Hepatic stellate cell (primary cell): Measurements from ENCODE around the gene GPATCH2.
A peak's percentile ranks its signal among the peaks of the same experiment; 100 is the strongest.
"Not testable (repeated sequence)": the region's sequence is repeated elsewhere in the genome, so short reads cannot be mapped to it uniquely, and the experiment has no call there.

Source experiments
- DNase-seq: peaks from one replicate; pipeline ENCODE4 v3.0.0; 2011; ENCODE audit warnings: low spot score

Gene GPATCH2

DNA sequence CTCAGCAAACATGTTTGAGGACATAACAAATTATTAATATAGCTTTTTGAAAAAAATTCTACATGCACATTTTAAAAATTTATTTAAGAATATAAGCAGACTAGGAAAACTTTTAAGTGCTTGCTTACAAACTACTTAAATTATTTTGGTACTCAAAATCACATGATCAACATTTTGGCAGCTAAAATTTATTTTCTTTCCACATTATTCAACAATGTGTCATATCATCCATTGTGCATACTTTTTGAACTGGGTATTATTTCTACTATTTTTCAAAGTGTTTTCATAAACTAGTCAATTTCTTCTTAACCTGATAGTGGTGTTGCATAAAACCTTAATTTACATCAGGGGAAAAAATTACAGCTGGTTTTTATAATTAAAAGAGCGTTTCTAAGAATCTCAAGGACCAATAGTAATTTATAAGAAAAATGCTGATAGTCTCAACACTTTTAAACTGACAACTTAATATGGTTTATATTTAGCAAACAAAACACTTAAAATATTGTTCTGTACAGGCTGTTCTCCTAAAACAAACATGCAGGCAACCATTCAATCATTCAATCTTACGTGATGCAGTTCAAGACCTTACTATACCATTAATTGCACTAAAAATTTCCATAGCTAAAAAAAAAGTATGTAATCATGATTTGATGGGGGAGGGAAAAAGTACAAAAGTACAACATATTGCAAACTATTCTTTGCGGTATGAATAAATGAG is 105.0 kb downstream of the GPATCH2 start:
- no peak for DNase-seq

DNA sequence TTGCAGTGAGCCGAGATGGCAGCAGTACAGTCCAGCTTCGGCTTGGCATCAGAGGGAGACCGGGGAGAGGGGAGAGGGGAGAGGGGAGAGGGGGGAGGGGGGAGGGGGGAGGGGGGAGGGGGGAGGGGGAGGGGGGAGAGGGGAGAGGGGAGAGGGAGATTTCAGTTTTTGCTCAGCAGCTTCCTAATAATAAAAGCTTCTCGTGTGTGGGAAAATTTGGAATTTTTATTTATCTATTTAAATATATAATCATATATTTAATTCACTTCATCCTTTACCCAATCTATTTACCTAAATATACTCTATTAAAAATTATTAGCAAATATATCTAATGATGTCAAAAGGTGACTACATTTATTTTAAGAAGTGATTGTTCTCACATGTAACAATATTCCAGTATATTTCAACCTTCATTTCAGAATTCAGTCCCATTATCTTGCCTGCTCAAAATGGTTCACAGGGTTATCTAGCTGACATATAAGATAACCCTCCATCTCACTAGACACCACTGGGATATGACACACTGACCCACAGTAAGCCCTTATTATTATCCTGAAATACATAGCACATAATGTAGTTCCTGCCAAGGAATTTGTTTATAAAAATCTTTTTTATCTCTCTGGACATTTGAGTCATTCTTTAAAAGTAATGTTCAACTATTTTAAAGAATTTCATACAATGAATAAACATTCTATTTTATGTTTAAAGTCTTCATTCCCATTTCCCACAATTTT is 105.9 kb downstream of the GPATCH2 start:
- DNase-seq, result peak; percentile 9

DNA sequence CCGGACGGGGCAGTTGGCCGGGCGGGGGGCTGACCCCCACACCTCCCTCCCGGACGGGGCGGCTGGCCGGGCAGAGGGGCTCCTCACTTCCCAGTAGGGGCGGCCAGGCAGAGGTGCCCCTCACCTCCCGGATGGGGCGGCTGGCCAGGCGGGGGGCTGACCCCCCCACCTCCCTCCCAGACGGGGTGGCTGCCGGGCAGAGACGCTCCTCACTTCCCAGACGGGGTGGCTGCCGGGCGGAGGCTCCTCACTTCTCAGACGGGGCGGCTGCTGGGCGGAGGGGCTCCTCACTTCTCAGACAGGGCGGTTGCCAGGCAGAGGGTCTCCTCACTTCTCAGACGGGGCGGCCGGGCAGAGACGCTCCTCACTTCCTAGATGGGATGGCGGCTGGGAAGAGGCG is 107.0 kb downstream of the GPATCH2 start:
- DNase-seq, result not testable (repeated sequence)

DNA sequence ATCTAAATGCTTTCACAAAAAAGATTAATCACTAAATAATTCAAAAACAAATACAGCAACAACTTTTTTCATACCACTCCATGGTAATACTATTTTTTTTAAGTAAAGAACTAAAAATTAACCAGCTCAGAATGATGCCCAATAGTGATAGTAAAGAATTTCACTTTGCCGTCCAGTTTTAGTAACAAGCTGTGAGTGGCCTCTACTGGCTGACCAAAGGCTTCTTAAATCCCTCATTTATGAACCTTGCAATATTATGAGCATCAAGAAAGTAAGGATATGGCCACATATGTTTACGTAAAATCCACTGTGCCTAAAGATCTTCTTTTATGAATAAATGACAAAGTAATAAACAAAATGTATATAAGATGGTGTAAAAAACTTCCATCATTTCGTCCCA is 108.6 kb downstream of the GPATCH2 start:
- DNase-seq, result no peak

DNA sequence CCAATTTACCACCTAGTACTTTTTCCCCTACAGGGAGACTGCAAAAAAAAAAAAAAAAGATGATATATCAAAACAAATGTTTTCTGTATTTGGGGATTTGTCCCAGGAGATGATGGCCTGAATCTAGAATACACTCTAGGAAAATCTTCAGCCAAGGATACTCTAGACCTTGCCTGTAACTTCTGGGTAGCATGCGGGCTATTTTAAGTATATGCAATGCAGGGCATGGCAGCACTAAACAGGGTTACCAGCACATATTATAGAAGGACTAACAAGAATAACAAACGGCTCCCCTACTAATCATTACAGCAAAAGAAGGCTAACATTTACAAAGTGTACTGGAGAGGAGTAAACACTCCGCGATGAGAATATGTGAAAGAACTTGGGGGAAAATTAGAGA is 109.6 kb downstream of the GPATCH2 start:
- no peak for DNase-seq

DNA sequence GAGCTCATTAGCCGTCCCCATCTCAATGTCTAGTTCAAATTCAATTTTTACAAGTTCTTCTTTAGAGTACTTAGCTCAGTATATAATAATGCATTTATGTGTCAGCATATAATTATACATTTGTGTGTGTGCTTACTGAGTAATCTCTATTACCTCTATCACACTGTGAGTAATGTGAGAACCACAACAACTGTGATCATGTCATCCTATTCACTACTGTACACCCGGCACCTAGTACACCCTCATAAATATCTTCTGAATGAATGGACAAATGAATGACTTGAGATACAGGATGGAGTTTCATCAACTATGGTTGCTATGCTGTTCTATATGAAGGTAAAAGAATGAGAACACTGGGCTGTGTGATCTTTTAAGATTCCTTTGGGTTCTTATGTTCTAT is 124.0 kb downstream of the GPATCH2 start:
- no peak for DNase-seq

DNA sequence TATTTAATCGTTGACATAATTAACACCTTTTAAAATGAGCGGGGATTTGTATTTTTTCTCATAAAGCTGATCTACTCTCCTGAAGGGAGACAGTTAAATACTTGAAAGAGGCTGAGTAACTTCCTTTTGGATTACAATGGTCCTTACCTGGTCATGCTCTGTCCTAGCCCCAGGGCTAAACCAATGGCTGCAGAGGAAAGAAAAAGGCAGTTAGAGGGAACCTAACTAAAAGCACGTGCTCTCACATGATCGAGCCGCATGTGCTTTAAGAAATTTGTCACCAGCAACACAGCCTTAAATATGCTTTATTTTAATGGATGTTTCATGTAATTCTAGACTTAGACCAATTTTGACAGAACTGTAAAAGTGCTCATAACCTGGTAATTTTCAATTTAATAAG is 132.7 kb downstream of the GPATCH2 start:
- DNase-seq, result no peak

DNA sequence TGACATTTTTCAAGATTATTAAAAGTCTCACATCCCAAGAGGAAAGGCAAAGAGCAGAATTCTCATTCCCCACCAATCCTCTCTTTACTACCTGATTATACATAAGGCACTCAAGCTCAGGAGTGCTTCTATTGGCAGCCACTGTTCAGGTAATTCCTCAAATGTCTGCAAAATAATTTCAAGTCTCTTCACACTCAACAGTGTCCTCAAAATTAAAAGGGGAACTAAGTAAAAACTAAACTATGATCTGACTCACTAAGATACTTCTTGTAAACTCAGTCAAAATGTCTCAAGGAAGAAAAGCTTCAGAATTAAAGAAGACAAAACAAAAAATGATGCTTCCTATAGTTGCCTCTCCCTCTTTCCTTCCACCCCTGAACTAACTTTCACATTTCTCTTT is 135.6 kb downstream of the GPATCH2 start:
- no peak for DNase-seq

DNA sequence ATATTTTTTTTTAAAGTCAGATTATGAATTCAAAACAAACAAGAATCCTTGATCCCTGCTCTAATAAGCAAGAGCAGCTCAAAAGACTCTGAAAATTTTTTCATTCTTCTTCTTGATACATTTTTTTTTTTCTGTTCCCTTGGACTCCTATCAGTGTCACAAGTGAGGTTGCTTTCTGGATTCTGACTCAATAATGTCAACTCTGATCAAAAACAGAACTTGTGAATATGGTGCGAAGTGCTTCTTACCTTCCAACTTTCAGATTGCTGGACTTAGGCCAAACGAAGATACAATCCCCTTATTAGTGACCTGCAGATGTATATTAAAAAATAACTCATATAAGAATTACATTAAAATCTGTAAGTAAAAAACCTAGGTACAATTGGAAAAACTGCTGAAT is 136.1 kb downstream of the GPATCH2 start:
- DNase-seq, result no peak

DNA sequence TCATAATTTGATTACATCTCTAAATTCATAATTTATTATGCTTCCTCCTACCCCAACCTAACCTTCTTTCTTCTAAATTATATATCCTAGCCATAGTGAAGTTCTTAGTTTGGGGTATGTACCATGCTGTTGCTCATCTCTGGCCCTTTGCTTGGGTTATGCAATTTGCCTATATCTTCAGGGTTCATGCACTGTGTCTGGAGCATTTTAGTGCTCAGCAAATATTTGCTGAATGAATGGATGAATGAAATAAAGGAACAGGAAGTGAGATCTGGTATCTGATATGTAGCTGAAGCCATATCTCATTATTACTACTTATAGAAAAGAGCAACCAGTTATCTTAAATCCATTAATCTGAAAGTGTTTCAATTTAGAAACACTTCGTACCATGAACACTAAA is 137.6 kb downstream of the GPATCH2 start:
- DNase-seq, result no peak

DNA sequence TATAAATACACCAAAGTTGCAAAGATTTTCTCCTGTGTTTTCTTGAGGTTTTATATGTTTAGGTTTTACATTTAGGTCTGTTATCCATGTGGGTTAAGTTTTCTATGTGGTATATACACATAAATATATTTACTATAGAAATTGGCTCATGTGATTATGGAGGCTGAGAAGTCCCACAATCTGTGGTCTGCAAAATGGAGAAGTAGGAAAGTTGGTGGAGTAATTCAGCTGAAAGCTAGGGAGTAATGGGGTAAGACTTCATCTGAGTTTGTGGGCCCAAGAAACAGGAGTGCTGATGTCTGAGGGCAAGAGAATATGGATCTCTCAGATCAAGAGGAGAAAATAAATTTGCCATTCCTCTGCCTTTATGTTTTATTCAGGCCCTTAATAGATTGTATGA is 146.0 kb downstream of the GPATCH2 start:
- no peak for DNase-seq

DNA sequence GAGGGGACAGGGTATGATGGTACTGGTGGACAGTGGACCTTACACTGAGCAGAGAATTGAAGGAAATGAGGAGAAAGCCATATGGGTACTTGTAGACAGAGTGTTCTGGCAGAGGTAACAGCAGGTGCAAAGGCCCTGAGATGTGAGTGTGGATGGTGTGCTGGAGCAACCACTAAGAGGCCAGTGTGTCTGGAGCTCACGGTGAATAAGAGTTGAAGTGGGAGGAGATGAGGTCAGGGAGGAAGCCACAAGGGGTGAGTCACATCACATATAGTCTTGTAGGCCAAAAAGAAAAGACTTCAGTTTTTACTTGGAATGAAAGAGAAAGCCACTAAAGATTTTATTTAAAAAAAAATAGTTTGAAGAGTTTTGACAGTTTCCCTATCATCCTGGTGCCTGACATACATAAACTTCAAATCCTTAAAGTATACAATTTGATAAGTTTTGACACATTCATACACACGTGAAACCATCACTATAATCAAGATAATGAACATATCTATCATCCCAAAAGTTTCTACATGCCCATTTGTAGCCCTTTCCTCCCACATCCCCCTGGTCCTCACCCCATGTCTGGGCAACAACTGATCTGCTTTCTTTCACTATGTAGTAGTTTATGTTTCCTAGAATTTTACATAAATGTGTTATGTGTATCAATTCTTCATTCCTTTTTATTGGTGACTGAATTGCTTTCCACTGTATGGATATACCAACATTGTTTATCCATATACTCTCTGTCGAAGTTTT is 148.4 kb downstream of the GPATCH2 start:
- peak; percentile 31 for DNase-seq

DNA sequence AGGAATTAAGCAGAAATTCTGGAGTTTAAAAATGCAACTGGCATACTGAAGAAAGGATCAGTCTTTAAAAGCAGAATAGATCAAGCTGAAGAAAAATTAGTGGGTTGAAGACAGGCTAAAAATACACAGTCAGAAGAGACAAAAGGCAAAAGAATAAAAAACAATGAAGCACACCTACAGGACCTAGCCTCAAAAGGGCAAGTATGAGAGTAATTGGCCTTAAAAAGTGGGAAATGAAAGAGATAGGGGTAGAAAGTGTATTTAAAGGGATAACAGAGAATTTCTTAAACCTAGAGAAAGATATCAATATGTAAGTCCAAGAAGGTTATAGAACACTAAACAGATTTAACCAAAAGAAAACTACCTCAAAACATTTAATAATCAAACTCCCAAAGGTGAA is 152.4 kb downstream of the GPATCH2 start:
- DNase-seq, result no peak

DNA sequence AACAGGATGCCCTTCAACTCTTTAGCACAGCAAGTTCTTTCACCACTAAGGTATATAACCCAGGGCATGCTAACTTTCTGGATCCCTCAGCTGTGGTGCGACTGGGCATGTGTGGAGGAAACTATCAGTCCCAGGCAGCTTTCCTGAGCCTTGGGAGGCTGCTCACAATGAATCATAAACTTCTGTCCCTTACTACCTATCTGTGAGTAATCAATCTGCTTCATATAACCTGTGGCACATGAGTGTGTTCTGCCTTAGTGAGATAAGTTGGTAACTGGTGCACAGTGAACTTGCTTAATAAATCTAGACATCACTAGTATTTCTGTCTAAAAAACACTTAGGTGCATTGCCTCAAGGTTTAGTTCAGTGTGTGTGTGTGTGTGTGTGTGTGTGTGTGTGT is 158.0 kb downstream of the GPATCH2 start:
- no peak for DNase-seq

DNA sequence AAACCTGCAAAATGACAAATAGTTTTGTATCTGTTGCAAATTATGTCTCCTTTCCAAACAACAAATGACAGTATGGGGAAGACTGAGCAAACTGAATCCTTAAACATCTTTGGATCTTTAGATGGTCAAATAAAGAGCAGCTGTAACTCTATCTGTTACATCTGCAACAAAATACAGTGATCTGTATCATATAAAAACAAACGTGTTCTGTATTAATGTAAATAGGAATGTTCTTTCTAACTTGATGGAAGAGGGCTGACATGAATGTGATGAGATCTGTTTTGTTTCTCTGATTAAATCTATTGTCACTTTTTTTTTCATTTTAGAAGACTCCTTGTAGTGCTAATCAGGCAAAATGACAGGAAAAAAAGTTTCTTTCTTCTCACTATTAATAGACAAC is 159.5 kb downstream of the GPATCH2 start:
- DNase-seq, result no peak

DNA sequence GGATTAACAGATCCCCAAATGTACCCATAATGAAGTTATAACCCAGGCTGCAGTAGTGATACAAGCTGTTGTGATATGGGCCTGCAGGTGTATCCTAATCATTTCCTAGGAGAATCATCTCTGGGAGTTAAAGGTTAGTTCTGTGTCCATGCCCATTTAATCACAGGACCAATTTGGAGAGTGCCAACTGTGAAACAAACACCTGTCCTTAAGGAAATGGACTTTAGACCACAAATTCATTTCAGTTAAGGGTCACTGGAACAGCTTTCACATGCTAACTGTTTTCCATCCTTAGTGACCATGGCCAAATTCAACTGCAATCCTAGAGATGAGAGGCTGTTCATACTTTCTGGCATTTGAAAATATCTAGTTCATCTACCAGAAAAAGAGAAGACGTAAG is 160.9 kb downstream of the GPATCH2 start:
- no peak for DNase-seq

DNA sequence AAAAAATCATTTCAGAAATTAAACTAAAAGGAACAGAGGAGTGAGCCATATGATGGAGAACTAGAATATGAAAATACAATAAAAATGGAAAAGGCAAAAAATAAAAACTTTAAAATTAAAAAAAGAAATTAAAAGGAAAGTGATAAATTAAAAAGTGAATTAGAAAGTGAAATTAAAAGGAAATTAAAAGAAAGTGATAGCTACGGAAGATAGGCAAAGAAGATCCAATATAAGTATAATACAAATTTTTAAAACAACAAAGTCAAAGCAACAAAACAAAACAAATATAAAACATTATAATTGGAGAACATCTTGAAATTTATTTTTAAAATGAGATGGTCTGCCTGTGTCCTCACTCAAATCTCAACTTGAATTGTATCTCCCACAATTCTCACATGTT is 165.8 kb downstream of the GPATCH2 start:
- no peak for DNase-seq

DNA sequence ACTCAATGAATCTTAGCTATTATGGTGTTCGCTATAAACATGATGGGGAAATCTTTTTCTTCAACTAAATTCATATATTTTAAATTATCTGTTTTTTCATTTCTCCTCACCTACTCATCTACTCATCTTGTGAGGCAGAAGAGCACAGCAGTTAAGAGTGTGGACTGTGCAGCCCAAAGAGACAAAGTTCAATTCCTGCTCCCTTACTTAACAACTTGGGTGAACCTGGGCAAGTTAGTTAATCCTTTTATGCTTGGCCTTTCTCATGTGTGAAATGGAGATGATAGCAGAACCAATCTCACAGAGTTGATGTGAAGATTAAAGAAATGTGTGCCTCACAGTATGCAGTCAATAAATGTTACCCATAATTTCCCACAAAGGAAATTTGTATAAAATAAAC is 168.2 kb downstream of the GPATCH2 start:
- DNase-seq, result no peak

DNA sequence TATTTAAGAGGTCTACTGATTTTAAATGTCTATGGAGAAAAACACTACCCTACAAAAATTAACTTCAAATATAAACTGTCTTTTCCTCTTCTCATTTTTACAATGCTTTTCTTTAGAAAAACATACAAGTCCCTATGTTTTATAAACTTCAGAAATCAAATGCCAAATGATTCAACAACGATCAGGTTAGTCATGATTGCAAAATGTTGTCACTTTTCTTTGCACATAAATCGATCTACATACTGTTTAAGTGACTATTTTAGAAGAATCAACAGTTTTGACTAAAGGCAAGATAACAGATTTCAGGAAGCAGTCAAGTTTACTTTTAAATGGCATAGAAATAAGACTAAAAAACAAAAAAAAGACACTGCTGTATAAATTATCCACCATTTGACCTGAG is 168.7 kb downstream of the GPATCH2 start:
- DNase-seq, result no peak

DNA sequence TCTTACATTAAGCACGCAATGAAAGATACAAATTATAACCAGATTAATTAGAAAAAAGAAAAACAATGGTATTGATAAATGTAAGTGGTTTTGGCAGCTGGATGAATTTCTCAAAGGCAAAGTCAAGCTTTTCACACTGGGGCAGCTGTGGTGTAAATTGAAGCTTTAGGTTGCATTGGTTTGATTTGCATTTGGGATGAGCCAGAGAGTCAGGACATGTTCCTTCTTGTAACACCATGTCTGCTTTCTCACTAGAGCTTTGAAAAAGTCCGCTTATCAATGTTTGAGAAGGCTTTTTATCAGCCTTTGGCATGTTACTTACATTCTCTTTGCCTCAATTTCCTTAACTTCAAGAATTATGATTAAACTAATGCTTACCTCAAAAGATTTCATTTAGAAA is 173.9 kb downstream of the GPATCH2 start:
- DNase-seq, result no peak

DNA sequence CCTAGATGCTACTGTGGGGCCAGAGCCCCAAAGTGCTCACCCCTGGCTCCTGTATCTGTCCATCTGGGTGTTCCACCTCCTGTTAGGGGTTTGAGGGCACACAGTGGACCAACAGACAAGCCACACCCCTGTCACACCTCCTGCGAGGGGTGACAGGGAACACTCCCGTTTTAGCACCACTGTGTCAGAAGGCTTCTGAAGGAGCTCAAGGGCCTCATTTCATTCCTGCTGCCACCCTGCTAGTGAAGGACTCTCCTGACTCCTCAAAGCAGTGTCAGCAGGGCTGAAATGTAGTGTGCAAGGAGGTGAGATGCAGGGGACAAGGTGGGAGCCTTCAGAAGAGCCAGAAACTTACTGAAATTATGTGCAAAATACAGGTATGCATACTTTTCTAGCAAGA is 174.6 kb downstream of the GPATCH2 start:
- no peak for DNase-seq

DNA sequence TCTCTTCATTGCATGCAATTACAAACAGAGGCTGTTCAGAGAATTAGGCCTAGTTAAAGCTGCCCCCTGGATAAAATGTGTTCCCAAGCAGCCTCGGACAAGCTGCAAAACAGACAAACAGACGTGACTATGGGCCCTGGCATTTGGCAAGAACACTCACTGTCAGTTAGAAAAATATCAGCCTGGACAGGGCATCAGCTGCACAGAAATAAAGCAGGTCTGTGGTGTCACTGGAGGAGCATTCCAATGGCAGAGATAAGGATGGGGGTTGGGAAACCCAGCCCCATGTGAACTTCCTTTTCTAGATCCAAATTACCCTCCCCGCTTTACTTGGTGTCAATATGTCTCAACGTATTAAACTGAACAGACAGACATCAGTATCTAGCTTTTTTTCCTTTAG is 177.1 kb downstream of the GPATCH2 start:
- DNase-seq, result peak; percentile 5

DNA sequence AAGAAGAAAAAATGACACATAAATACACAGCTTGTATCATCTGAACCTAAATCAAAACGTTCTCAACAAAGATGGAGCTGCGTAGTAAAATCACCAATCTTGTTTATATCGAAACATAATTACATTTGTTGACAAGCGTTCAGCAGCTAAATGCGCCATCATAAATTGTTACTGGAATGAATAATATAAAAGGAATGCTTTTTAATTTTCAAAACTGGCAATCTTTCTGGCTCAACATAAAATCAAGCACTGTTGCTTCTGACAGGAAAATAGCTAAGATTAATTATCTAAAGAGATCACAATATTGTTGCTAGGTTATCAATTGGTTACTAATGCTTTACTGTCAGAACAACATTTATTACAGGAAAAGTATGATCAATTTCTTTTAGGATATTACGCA is 181.5 kb downstream of the GPATCH2 start:
- no peak for DNase-seq
